Measurements from ENCODE around the gene OR2J2.
"Not testable (repeated sequence)": the region's sequence is repeated elsewhere in the genome, so short reads cannot be mapped to it uniquely, and the experiment has no call there.

Gene OR2J2

GRCh38 chr6:29170607-29171006, at the start of gene OR2J2:
Gene OR2J2, plus strand, starts transcription at chr6:29170907. Its CDS starts 2,729 bp downstream, at chr6:29173636.
- DNase-seq: not testable (repeated sequence)

- no peak for DNase-seq
Measured at GRCh38 chr6:29129326-29130012, 41.2 kb upstream of the OR2J2 start.

- no peak for DNase-seq
Measured at GRCh38 chr6:29130644-29131043, 40.1 kb upstream of the OR2J2 start.

- DNase-seq: no peak
Measured at GRCh38 chr6:29131691-29132090, 39.0 kb upstream of the OR2J2 start.

- no peak for DNase-seq
Measured at GRCh38 chr6:29137724-29138123, 33.0 kb upstream of the OR2J2 start.

- DNase-seq: no peak
Measured at GRCh38 chr6:29141606-29142005, 29.1 kb upstream of the OR2J2 start.

GRCh38 chr6:29142309-29142708, 28.4 kb upstream of the OR2J2 start:
- DNase-seq: no peak

GRCh38 chr6:29146179-29146578, 24.5 kb upstream of the OR2J2 start:
- DNase-seq: no peak

- no peak for DNase-seq
Measured at GRCh38 chr6:29147074-29147473, 23.6 kb upstream of the OR2J2 start.

GRCh38 chr6:29149444-29149843, 21.3 kb upstream of the OR2J2 start:
- not testable (repeated sequence) for DNase-seq

- no peak for DNase-seq
Measured at GRCh38 chr6:29153083-29153482, 17.6 kb upstream of the OR2J2 start.

GRCh38 chr6:29155182-29155581, 15.5 kb upstream of the OR2J2 start:
- not testable (repeated sequence) for DNase-seq

- not testable (repeated sequence) for DNase-seq
Measured at GRCh38 chr6:29159922-29160321, 10.8 kb upstream of the OR2J2 start.

- not testable (repeated sequence) for DNase-seq
Measured at GRCh38 chr6:29165571-29165970, 5.1 kb upstream of the OR2J2 start.

GRCh38 chr6:29171736-29172135, 1.0 kb downstream of the OR2J2 start:
- DNase-seq: no peak

- DNase-seq: no peak
Measured at GRCh38 chr6:29183594-29183993, 12.9 kb downstream of the OR2J2 start.

GRCh38 chr6:29188659-29189058, 18.0 kb downstream of the OR2J2 start:
- not testable (repeated sequence) for DNase-seq

GRCh38 chr6:29200767-29201662, 30.3 kb downstream of the OR2J2 start:
- no peak for DNase-seq

- DNase-seq: no peak
Measured at GRCh38 chr6:29201966-29202365, 31.3 kb downstream of the OR2J2 start.

GRCh38 chr6:29211488-29211887, 40.8 kb downstream of the OR2J2 start:
- no peak for DNase-seq

GRCh38 chr6:29216528-29216927, 45.8 kb downstream of the OR2J2 start:
- no peak for DNase-seq

- not testable (repeated sequence) for DNase-seq
Measured at GRCh38 chr6:29217242-29217641, 46.5 kb downstream of the OR2J2 start.

- DNase-seq: not testable (repeated sequence)
Measured at GRCh38 chr6:29218056-29218455, 47.3 kb downstream of the OR2J2 start.
